Astrocyte (in vitro differentiated cells and primary cell): ENCODE results near the gene PPP1R15A. TPM values are rescaled to one million over a fixed set of nuclear protein-coding genes. Genes with fewer than 3 reads are reported as not detected.

ENCODE experiments used
- DNase-seq: peaks from one replicate; pipeline ENCODE4 v3.0.0-alpha.2; 2010; ENCODE audit warnings: low read depth
- FAIRE-seq: peaks from 2 replicates; lab custom pipeline; 2011; peaks lifted over from hg19 to GRCh38; lab: Jason Lieb, UNC
- H2AFZ ChIP-seq: 2 replicates; pipeline ENCODE4 v1.6.0; 2012; ENCODE audit warnings: low read depth, low read length, inconsistent platforms
- H3K27ac ChIP-seq: 2 replicates; pipeline ENCODE4 v1.5.1; 2011; ENCODE audit warnings: low read depth, low read length, inconsistent platforms
- H3K27me3 ChIP-seq: 2 replicates; pipeline ENCODE4 v1.6.0; 2011; ENCODE audit warnings: low read length, inconsistent platforms; ENCODE audit not compliant: insufficient read depth
- H3K36me3 ChIP-seq: 2 replicates; pipeline ENCODE4 v1.5.1; 2011; ENCODE audit warnings: low read length, inconsistent platforms; ENCODE audit not compliant: insufficient read depth
- H3K4me1 ChIP-seq: 2 replicates; pipeline ENCODE4 v1.5.1; 2011; ENCODE audit warnings: low read length, inconsistent platforms; ENCODE audit not compliant: insufficient read depth
- H3K4me2 ChIP-seq: 2 replicates; pipeline ENCODE4 v1.6.0; 2012; ENCODE audit warnings: low read length, inconsistent platforms
- H3K4me3 ChIP-seq: 2 replicates; pipeline ENCODE4 v1.5.1; 2011; ENCODE audit warnings: low read depth, mild to moderate bottlenecking, low read length, inconsistent platforms; ENCODE audit not compliant: insufficient read depth
- H3K79me2 ChIP-seq: 2 replicates; pipeline ENCODE4 v1.6.0; 2012; ENCODE audit warnings: mild to moderate bottlenecking, low read length, inconsistent platforms; ENCODE audit not compliant: insufficient read depth
- H3K9ac ChIP-seq: 2 replicates; pipeline ENCODE4 v1.6.0; 2012; ENCODE audit warnings: mild to moderate bottlenecking, low read length, inconsistent platforms
- H3K9me3 ChIP-seq: 2 replicates; pipeline ENCODE4 v1.5.1; 2012; ENCODE audit warnings: low read depth, mild to moderate bottlenecking, low read length, inconsistent platforms; ENCODE audit not compliant: insufficient read depth
- H4K20me1 ChIP-seq: 2 replicates; pipeline ENCODE4 v1.6.0; 2012; ENCODE audit warnings: low read length, inconsistent platforms; ENCODE audit not compliant: insufficient read depth
- H3K27ac Mint-ChIP-seq: one replicate; pipeline ENCODE4 v1.8.0; 2021; ENCODE audit warnings: mild to moderate bottlenecking, mixed read lengths; ENCODE audit not compliant: unreplicated experiment
- H3K27me3 Mint-ChIP-seq: one replicate; pipeline ENCODE4 v1.8.0; 2021; ENCODE audit warnings: low read depth, mixed read lengths; ENCODE audit not compliant: unreplicated experiment
- H3K36me3 Mint-ChIP-seq: one replicate; pipeline ENCODE4 v1.8.0; 2021; ENCODE audit warnings: low read depth, mixed read lengths; ENCODE audit not compliant: unreplicated experiment
- H3K4me1 Mint-ChIP-seq: one replicate; pipeline ENCODE4 v1.8.0; 2021; ENCODE audit warnings: low read depth, mixed read lengths; ENCODE audit not compliant: unreplicated experiment
- H3K4me3 Mint-ChIP-seq: one replicate; pipeline ENCODE4 v1.8.0; 2021; ENCODE audit warnings: mild to moderate bottlenecking, moderate library complexity, mixed read lengths; ENCODE audit not compliant: unreplicated experiment
- H3K9me3 Mint-ChIP-seq: one replicate; pipeline ENCODE4 v1.8.0; 2021; ENCODE audit warnings: mild to moderate bottlenecking, mixed read lengths; ENCODE audit not compliant: unreplicated experiment
- CTCF ChIP-seq: IDR thresholded peaks from 2 replicates; pipeline ENCODE4 v1.5.1; 2011; ENCODE audit warnings: low read depth, mild to moderate bottlenecking, inconsistent platforms, low read length, moderate library complexity; ENCODE audit not compliant: insufficient read depth
- EZH2 ChIP-seq: IDR thresholded peaks from 2 replicates; pipeline ENCODE4 v1.6.1; 2012; ENCODE audit warnings: mild to moderate bottlenecking, low read length, inconsistent platforms; ENCODE audit not compliant: insufficient read depth
- total RNA-seq: library from RNA; stranded (reverse); gene quantifications from 2 replicates; pipeline ENCODE4 v1.2.1, GENCODE V29; 2021

The PPP1R15A gene
- total RNA-seq, 1 donor from 2014 or later = 53.2 TPM

- H3K36me3 ChIP-seq = peaks cover 28% of the 10 kb centered on the region
- FAIRE-seq (no peak), DNase-seq (peak; percentile 88)
- H3K27me3 ChIP-seq = no peaks in the 10 kb centered on the region
- Mint-ChIP-seq H3K4me1 (peaks cover 32% of the 10 kb centered on the region), H3K9me3 (no peaks in the 10 kb centered on the region), H3K36me3 (peaks cover 25% of the 10 kb centered on the region), H3K27me3 (no peaks in the 10 kb centered on the region), H3K4me3 (peak overlapping the region; percentile 99), H3K27ac (peak overlapping the region; percentile 100)
- peak overlapping the region; percentile 91 for H3K4me2 ChIP-seq
- peaks cover 26% of the 10 kb centered on the region for H3K4me1 ChIP-seq
- H3K27ac ChIP-seq = peak overlapping the region; percentile 99
- H2AFZ ChIP-seq = no peak overlapping the region
- H4K20me1 ChIP-seq = peaks cover 51% of the 10 kb centered on the region
- H3K9me3 ChIP-seq = no peaks in the 10 kb centered on the region
- peak overlapping the region; percentile 99 for H3K9ac ChIP-seq
- peaks cover 49% of the 10 kb centered on the region for H3K79me2 ChIP-seq
- TF ChIP-seq EZH2 (no peak), CTCF (no peak)
- H3K4me3 ChIP-seq = peak overlapping the region; percentile 94
Measured at GRCh38 chr19:48872884-48873475, 759 bp downstream of the PPP1R15A start.

GRCh38 chr19:48873476-48874302 lies 1.5 kb downstream of the PPP1R15A start:
- Histone ChIP-seq H3K4me1 (peaks cover 23% of the 10 kb centered on the region), H3K9me3 (no peaks in the 10 kb centered on the region), H3K27ac (peak overlapping the region; percentile 99), H3K9ac (peak overlapping the region; percentile 99), H3K27me3 (no peaks in the 10 kb centered on the region), H4K20me1 (peaks cover 58% of the 10 kb centered on the region), H3K79me2 (peaks cover 52% of the 10 kb centered on the region), H3K36me3 (peaks cover 33% of the 10 kb centered on the region), H3K4me3 (peak overlapping the region; percentile 94), H3K4me2 (peak overlapping the region; percentile 91), H2AFZ (no peak overlapping the region)
- peaks cover 28% of the 10 kb centered on the region for H3K4me1 Mint-ChIP-seq
- FAIRE-seq (no peak), DNase-seq (no peak)
- peak overlapping the region; percentile 100 for H3K27ac Mint-ChIP-seq
- H3K36me3 Mint-ChIP-seq = peaks cover 29% of the 10 kb centered on the region
- peak overlapping the region; percentile 99 for H3K4me3 Mint-ChIP-seq
- no peaks in the 10 kb centered on the region for H3K9me3 Mint-ChIP-seq
- no peaks in the 10 kb centered on the region for H3K27me3 Mint-ChIP-seq
- no peak for TF ChIP-seq CTCF
- TF ChIP-seq EZH2 = no peak
